RWPE1 (cell line): ENCODE data around the gene NCKAP5.

Experiments
- CTCF ChIA-PET: fragments of 350-600 bp; sonication (Branson Sonifier 250); formaldehyde crosslinking; extraction: SDS; loops from one replicate; lab custom pipeline; 2021; lab: Yijun Ruan, JAX
- POLR2A ChIA-PET: fragments of 400-600 bp; formaldehyde crosslinking; extraction: SDS; loops from one replicate; lab custom pipeline; 2020; ENCODE audit warnings: antibody characterized with exemption; ENCODE audit not compliant: low non-redundant PET; lab: Yijun Ruan, JAX
- DNase-seq: peaks from one replicate; pipeline ENCODE4 v3.0.0; 2012; ENCODE audit warnings: low spot score
- H3K27ac ChIP-seq: fragments of 450-650 bp; 2 replicates; pipeline ENCODE4 v1.5.1; 2017
- TF ChIP-seq, protein P1 (sequence below): fragments of 450-650 bp; conservative IDR thresholded peaks from 2 replicates; pipeline ENCODE4 v1.5.1; 2017; ENCODE audit warnings: low read depth, mild to moderate bottlenecking

NCKAP5 gene

DNA sequence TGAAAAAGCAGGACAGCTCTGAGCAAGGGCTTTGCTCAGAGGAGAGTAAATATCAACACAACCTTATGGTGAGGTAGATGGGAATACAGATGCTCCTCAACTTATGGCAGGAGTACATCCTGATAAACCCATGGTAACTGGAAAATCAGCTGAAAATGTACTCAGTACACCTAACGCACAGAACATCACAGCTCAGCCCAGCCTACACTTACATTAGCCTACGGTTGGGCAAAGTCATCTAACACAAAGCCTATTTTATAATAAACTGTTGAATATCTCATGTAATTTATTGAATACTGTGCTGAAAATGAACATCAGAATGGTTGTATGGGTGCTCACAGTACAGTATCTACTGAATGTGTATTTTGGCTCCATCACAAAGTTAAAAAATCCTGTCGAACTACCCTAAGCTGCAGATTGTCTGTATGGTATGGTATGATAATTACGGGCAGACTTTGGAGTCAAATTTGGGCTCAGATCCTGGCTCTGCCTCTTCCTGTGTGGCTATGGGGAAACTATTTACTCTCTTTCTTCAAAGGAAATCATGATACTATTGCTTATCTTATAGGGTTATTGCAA is 778.0 kb downstream of the NCKAP5 start:
- H3K27ac ChIP-seq, result no peak overlapping the region
- ChIA-PET CTCF (no interaction called here), POLR2A (no interaction called here)
- no peak for DNase-seq
- TF ChIP-seq, protein P1, sequence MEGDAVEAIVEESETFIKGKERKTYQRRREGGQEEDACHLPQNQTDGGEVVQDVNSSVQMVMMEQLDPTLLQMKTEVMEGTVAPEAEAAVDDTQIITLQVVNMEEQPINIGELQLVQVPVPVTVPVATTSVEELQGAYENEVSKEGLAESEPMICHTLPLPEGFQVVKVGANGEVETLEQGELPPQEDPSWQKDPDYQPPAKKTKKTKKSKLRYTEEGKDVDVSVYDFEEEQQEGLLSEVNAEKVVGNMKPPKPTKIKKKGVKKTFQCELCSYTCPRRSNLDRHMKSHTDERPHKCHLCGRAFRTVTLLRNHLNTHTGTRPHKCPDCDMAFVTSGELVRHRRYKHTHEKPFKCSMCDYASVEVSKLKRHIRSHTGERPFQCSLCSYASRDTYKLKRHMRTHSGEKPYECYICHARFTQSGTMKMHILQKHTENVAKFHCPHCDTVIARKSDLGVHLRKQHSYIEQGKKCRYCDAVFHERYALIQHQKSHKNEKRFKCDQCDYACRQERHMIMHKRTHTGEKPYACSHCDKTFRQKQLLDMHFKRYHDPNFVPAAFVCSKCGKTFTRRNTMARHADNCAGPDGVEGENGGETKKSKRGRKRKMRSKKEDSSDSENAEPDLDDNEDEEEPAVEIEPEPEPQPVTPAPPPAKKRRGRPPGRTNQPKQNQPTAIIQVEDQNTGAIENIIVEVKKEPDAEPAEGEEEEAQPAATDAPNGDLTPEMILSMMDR, result no peak

DNA sequence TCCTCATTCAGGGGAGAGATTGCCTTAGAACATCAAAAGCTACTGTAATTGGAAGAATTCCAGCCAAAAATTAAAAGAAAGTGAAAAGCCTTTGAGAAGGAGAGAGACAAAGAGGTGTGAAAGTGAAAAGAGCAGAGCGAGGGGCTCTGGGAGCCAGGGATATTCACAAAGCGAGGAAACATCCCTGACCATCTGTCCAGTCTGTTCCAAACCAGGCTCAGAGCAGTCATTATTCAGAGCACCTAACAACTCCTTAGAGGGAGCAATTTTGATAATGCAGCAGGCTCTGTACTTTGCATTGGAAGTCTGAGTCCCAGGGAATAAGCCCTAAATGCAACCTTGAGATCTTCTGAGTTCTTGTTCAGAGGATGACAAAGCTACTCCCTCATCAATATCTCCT is 779.2 kb downstream of the NCKAP5 start:
- ChIA-PET POLR2A (no interaction called here), CTCF (no interaction called here)
- no peak overlapping the region for H3K27ac ChIP-seq
- TF ChIP-seq, protein P1, result no peak
- no peak for DNase-seq

DNA sequence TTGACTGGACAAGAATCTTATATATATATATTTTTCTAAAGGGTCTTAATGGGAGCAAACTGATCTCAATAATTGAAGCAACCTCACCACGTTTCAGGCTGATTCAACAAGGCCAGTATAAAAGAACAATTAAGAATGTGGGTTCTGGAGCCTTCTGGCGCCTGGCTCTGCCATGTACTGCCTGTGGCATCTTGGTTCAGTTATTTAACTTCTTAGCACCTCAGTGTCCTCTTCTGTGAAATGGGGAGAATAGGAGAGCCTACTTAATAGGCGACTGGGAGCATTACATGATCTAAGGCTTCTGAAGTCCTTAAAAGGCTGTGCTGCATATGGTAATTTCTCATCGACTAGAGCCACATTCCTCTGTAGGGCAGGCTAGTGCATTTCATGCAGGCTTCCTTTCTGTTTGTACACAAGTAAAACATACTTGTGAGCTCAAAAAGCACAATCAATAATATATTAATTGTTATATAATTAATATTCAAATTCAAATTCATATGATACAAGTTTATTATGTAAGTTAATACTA is 779.9 kb downstream of the NCKAP5 start:
- TF ChIP-seq, protein P1, result no peak
- no peak for DNase-seq
- CTCF ChIA-PET, result no interaction called here

DNA sequence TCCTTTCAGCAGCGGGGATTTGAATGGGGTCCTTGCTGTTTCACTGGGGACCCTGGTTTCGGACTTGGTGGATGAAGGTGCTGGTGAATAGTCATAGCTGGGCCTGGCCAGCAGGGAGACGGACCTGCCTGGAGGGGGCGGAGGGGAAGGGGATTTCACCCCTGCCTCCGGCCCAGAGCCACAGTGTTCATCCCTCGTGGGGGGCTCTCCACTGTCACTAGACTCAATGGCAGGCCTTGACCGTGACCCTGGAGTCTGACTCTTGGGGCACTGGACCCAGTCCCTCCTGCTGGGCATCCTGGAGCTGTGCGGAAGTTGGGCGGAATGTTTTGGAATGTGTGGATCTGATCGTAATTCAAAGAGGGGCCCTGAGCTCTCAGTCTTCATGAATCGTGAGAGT is 784.4 kb downstream of the NCKAP5 start:
- CTCF ChIA-PET, result interaction anchor here (0.9 kb wide), 1 partner anchor 107 kb away, joined by 3 read pairs; no protein-coding TSS in a partner anchor
- POLR2A ChIA-PET, result no interaction called here
- DNase-seq, result no peak
- TF ChIP-seq, protein P1, result no peak
- no peak overlapping the region for H3K27ac ChIP-seq

More for the DNA sequence above, 779.9 kb downstream of the NCKAP5 start:
- POLR2A ChIA-PET, result no interaction called here
- no peak overlapping the region for H3K27ac ChIP-seq

DNA sequence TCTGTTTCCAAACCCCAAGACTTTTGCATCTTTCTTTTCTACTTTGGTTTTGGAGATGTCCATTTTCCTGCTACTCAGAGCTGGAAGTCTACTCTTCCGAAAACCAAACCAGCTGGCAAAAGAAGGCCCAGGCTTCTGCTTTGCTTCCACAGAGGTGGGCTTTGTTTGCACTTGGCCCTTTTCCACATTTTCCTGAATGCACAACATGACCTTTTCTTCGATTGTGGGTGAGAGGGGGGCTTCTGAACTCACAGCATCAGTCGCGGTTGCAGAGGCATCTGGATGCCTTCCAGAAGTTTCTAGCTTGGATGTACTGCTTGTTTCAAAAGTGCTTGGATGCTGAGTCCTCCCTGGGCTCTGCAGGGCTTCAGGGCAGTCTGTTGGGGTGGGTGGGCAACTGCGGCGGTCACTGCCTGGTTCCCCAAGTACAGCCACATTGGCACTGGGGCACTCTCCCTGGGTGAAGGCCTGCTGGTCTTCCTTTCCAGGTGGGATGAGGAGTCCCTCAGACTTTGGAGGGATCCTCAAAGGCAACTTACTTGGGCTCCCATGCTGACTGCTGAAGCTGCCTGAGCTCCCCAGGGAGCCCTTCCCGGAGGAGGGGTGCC is 786.0 kb downstream of the NCKAP5 start:
- TF ChIP-seq, protein P1, result no peak
- CTCF ChIA-PET, result interaction anchor here (0.6 to 0.7 kb wide), 2 partner anchors 34 to 262 kb away, joined by 3 to 4 read pairs; no protein-coding TSS in a partner anchor
- POLR2A ChIA-PET, result no interaction called here
- H3K27ac ChIP-seq, result no peak overlapping the region
- DNase-seq, result no peak

DNA sequence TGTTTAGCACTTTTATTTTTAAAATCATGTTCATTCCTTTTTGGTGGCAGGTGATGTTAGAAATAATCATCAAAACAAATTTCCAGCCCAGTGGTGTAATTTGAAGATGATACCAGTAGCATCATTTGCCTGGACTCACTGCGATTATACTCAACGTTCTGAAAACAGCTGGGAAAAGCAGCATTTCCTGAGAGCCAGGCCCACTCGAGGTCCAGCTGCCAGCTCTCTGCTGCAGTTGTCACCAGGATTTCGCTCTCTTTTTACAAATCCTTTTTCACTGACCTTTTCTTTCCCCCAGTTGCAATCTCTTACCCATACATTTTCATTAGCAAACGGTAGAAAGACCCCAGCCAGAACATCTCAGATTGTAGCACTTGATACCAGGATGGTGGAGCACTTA is 787.6 kb downstream of the NCKAP5 start:
- POLR2A ChIA-PET, result no interaction called here
- no peak for DNase-seq
- no peak overlapping the region for H3K27ac ChIP-seq
- TF ChIP-seq, protein P1, result no peak
- CTCF ChIA-PET, result no interaction called here
